Activated CD8-positive, alpha-beta T cell treated with anti-CD3 and anti-CD28 coated beads for 36 hours (primary cell): ENCODE results near the gene TAS2R60. TPM values are rescaled to one million over a fixed set of nuclear protein-coding genes. Genes with fewer than 3 reads are reported as not detected.

Source experiments
- ATAC-seq: fragments of 200-7000 bp; cut with Tn5 transposase; one replicate; pipeline ENCODE4 v1.10.0; 2021; ENCODE audit warnings: mild to moderate bottlenecking, moderate library complexity
- CTCF ChIA-PET: fragments of 350-600 bp; sonication (Branson Sonifier 250); formaldehyde crosslinking; loops from one replicate; lab custom pipeline; 2021; ENCODE audit warnings: antibody characterized with exemption; lab: Charles Lee
- POLR2A ChIA-PET: fragments of 350-600 bp; sonication (Branson Sonifier 250); formaldehyde crosslinking; loops from one replicate; lab custom pipeline; 2021; ENCODE audit warnings: antibody characterized with exemption; lab: Charles Lee
- DNase-seq: peaks from one replicate; pipeline ENCODE4 v3.0.0-alpha.2; 2020
- H3K27ac Mint-ChIP-seq: one replicate; pipeline ENCODE4 v1.8.0; 2021; ENCODE audit warnings: mild to moderate bottlenecking, mixed read lengths
- H3K27me3 Mint-ChIP-seq: one replicate; pipeline ENCODE4 v1.8.0; 2021; ENCODE audit warnings: mixed read lengths
- H3K36me3 Mint-ChIP-seq: one replicate; pipeline ENCODE4 v1.8.0; 2021; ENCODE audit warnings: low read depth, mixed read lengths
- H3K4me1 Mint-ChIP-seq: one replicate; pipeline ENCODE4 v1.8.0; 2021; ENCODE audit warnings: low read depth, mixed read lengths
- H3K4me3 Mint-ChIP-seq: one replicate; pipeline ENCODE4 v1.8.0; 2021; ENCODE audit warnings: mild to moderate bottlenecking, moderate library complexity, mixed read lengths
- H3K9me3 Mint-ChIP-seq: one replicate; pipeline ENCODE4 v1.8.0; 2021; ENCODE audit warnings: mixed read lengths
- CTCF ChIP-seq: fragments of 200-600 bp; IDR thresholded peaks from one replicate; pipeline ENCODE4 v1.8.0; 2022; ENCODE audit warnings: antibody characterized with exemption, mild to moderate bottlenecking
- intact Hi-C: fragments of 100-400 bp; cut with micrococcal nuclease; formaldehyde crosslinking; loops from one replicate; pipeline ENCODE4 v1.10.0; 2022
- total RNA-seq, 2 experiments: library from RNA; stranded (reverse); gene quantifications; one replicate each; pipeline ENCODE4 v1.2.3, GENCODE V29; 2021

TAS2R60 gene
- total RNA-seq, 2 experiments from 2014 or later, result not detected

- no peaks in the 10 kb centered on the region for H3K27me3 Mint-ChIP-seq
- intact Hi-C loops, result no loop called here
- H3K4me3 Mint-ChIP-seq, result no peak overlapping the region
- peaks cover 7% of the 10 kb centered on the region for H3K4me1 Mint-ChIP-seq
- H3K36me3 Mint-ChIP-seq, result no peaks in the 10 kb centered on the region
- POLR2A ChIA-PET, result no interaction called here
- H3K9me3 Mint-ChIP-seq, result no peaks in the 10 kb centered on the region
- ATAC-seq (no peak), DNase-seq (no peak)
- CTCF ChIA-PET, result no interaction called here
- TF ChIP-seq CTCF, result no peak
- H3K27ac Mint-ChIP-seq, result no peak overlapping the region
Observed at GRCh38 chr7:143449793-143450192, 6.5 kb downstream of the TAS2R60 start.

GRCh38 chr7:143451122-143451521 lies 7.9 kb downstream of the TAS2R60 start:
- CTCF ChIA-PET, result interaction anchor here (1.3 kb wide), 1 partner anchor 40 kb away, joined by 3 read pairs; no protein-coding TSS in a partner anchor
- Mint-ChIP-seq H3K4me3 (no peak overlapping the region), H3K36me3 (no peaks in the 10 kb centered on the region), H3K4me1 (peaks cover 7% of the 10 kb centered on the region), H3K27me3 (no peaks in the 10 kb centered on the region), H3K27ac (no peak overlapping the region), H3K9me3 (no peaks in the 10 kb centered on the region)
- no peak for TF ChIP-seq CTCF
- POLR2A ChIA-PET, result no interaction called here
- no peak for DNase-seq
- intact Hi-C loops, result no loop called here
- ATAC-seq, result no peak

- H3K36me3 Mint-ChIP-seq, result no peaks in the 10 kb centered on the region
- no peak for DNase-seq
- H3K9me3 Mint-ChIP-seq, result no peaks in the 10 kb centered on the region
- peaks cover 7% of the 10 kb centered on the region for H3K4me1 Mint-ChIP-seq
- CTCF ChIA-PET, result interaction anchor here (0.9 to 1.6 kb wide), 3 partner anchors 15 to 39 kb away, joined by 3 to 4 read pairs (median 3); no protein-coding TSS in a partner anchor
- no peaks in the 10 kb centered on the region for H3K27me3 Mint-ChIP-seq
- H3K4me3 Mint-ChIP-seq, result no peak overlapping the region
- intact Hi-C loops, result no loop called here
- TF ChIP-seq CTCF, result no peak
- no peak overlapping the region for H3K27ac Mint-ChIP-seq
- POLR2A ChIA-PET, result no interaction called here
- no peak for ATAC-seq
Observed at GRCh38 chr7:143451746-143452145, 8.5 kb downstream of the TAS2R60 start.

GRCh38 chr7:143452495-143452894 lies 9.2 kb downstream of the TAS2R60 start:
- Mint-ChIP-seq H3K27me3 (no peaks in the 10 kb centered on the region), H3K36me3 (no peaks in the 10 kb centered on the region), H3K4me3 (no peak overlapping the region), H3K9me3 (no peaks in the 10 kb centered on the region), H3K4me1 (peaks cover 7% of the 10 kb centered on the region), H3K27ac (no peak overlapping the region)
- POLR2A ChIA-PET, result no interaction called here
- ATAC-seq (no peak), DNase-seq (no peak)
- TF ChIP-seq CTCF, result no peak
- CTCF ChIA-PET, result interaction anchor here (0.9 to 1.6 kb wide), 2 partner anchors 14 to 36 kb away, joined by 3 to 4 read pairs; no protein-coding TSS in a partner anchor
- intact Hi-C loops, result no loop called here

GRCh38 chr7:143454091-143454680 lies 10.9 kb downstream of the TAS2R60 start:
- no peak overlapping the region for H3K4me3 Mint-ChIP-seq
- ATAC-seq (no peak), DNase-seq (no peak)
- no peaks in the 10 kb centered on the region for H3K9me3 Mint-ChIP-seq
- H3K4me1 Mint-ChIP-seq, result peaks cover 7% of the 10 kb centered on the region
- no peaks in the 10 kb centered on the region for H3K27me3 Mint-ChIP-seq
- ChIA-PET POLR2A (no interaction called here), CTCF (interaction anchor here (1.2 to 1.8 kb wide), 3 partner anchors 14 to 239 kb away, joined by 3 to 5 read pairs (median 3); no protein-coding TSS in a partner anchor)
- intact Hi-C loops, result no loop called here
- H3K36me3 Mint-ChIP-seq, result no peaks in the 10 kb centered on the region
- no peak overlapping the region for H3K27ac Mint-ChIP-seq
- TF ChIP-seq CTCF, result no peak
